ENCODE data around the gene KATNBL1.
"Not testable (repeated sequence)": the region's sequence is repeated elsewhere in the genome, so short reads cannot be mapped to it uniquely, and the experiment has no call there.

KATNBL1 gene

DNA sequence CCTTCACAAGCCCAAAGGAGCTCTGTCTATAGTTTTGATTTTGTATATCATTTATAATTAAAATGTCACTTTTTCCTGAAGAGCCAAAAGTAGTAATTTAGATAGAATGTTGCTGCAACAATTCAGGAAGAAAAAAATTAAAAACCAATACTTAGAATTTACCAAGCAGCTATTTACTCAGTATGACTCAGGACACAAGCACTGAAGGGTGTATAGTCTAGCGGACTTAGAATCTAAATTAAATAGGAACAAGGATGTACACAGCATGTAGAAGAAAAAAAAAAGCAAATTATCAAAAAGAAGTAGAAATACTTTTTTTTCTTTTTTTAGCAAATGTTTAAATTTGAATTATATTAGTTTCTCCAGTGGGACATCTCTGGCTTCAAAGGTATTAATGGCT is 76.4 kb downstream of the KATNBL1 start:
- TF ChIP-seq CTBP1 (IDR thresholded peaks at IDR 0.05; ENCODE audit: borderline replicate concordance): no peak
- ChIA-PET CTCF (no interaction called here), POLR2A (no interaction called here)
- DNase-seq (ENCODE audit: extremely low spot score): no peak

GRCh38 chr15:34132881-34133280 is 77.0 kb downstream of the KATNBL1 start:
- POLR2A ChIA-PET: no interaction called here
- DNase-seq (ENCODE audit: extremely low spot score): no peak
- TF ChIP-seq SP1 (IDR thresholded peaks at IDR 0.05): no peak
- TF ChIP-seq SUZ12 (IDR thresholded peaks at IDR 0.05): no peak
- no peak for TF ChIP-seq ELF4 (IDR thresholded peaks at IDR 0.05)
- no peak for TF ChIP-seq NFRKB (IDR thresholded peaks at IDR 0.05)
- no peak for TF ChIP-seq ZNF384 (IDR thresholded peaks at IDR 0.05)
- no peak for TF ChIP-seq CTBP1 (IDR thresholded peaks at IDR 0.05; ENCODE audit: borderline replicate concordance)
- TF ChIP-seq HDGF (IDR thresholded peaks at IDR 0.05; ENCODE audit: borderline replicate concordance): no peak
- TF ChIP-seq FOXA1 (IDR thresholded peaks at IDR 0.05): no peak
- no peak for TF ChIP-seq FOXM1 (IDR thresholded peaks at IDR 0.05; ENCODE audit: borderline replicate concordance)
- no peak for TF ChIP-seq TARDBP (IDR thresholded peaks at IDR 0.05)
- no peak for TF ChIP-seq ARNT (IDR thresholded peaks at IDR 0.05)
- no peak for TF ChIP-seq FOXK2 (IDR thresholded peaks at IDR 0.05)
- TF ChIP-seq L3MBTL2 (conservative IDR thresholded peaks at IDR 0.05): no peak
- TF ChIP-seq PKNOX1 (IDR thresholded peaks at IDR 0.05): no peak
- TF ChIP-seq LEF1 (IDR thresholded peaks at IDR 0.05; ENCODE audit: borderline replicate concordance): no peak
- CTCF ChIA-PET: interaction anchor here (0.7 kb wide), 1 partner anchor 23 kb away, joined by 3 read pairs; no protein-coding TSS in a partner anchor

- no peak for DNase-seq (ENCODE audit: extremely low spot score)
- TF ChIP-seq ZNF384 (IDR thresholded peaks at IDR 0.05) (no peak), ARNT (IDR thresholded peaks at IDR 0.05) (no peak)
- ChIA-PET CTCF (no interaction called here), POLR2A (no interaction called here)
These were observed 81.0 kb downstream of the KATNBL1 start for GRCh38 chr15:34128898-34129297.

- no peak for TF ChIP-seq CTBP1 (IDR thresholded peaks at IDR 0.05; ENCODE audit: borderline replicate concordance)
- TF ChIP-seq FOXK2 (IDR thresholded peaks at IDR 0.05): no peak
- TF ChIP-seq NFRKB (IDR thresholded peaks at IDR 0.05): no peak
- no peak for TF ChIP-seq FOXA1 (IDR thresholded peaks at IDR 0.05)
- TF ChIP-seq PKNOX1 (IDR thresholded peaks at IDR 0.05): no peak
- no peak for TF ChIP-seq ZNF384 (IDR thresholded peaks at IDR 0.05)
- no peak for TF ChIP-seq L3MBTL2 (conservative IDR thresholded peaks at IDR 0.05)
- no peak for TF ChIP-seq FOXM1 (IDR thresholded peaks at IDR 0.05; ENCODE audit: borderline replicate concordance)
- no peak for TF ChIP-seq TARDBP (IDR thresholded peaks at IDR 0.05)
- TF ChIP-seq SUZ12 (IDR thresholded peaks at IDR 0.05): no peak
- DNase-seq (ENCODE audit: extremely low spot score): no peak
- POLR2A ChIA-PET: no interaction called here
- CTCF ChIA-PET: interaction anchor here (0.6 kb wide), 1 partner anchor 315 kb away, joined by 5 read pairs; no protein-coding TSS in a partner anchor
These were observed 83.4 kb downstream of the KATNBL1 start for GRCh38 chr15:34126522-34126921.

- ChIA-PET POLR2A (no interaction called here), CTCF (interaction anchor here (0.6 kb wide), 1 partner anchor 314 kb away, joined by 5 read pairs; no protein-coding TSS in a partner anchor)
- no peak for DNase-seq (ENCODE audit: extremely low spot score)
- TF ChIP-seq ELF4 (IDR thresholded peaks at IDR 0.05) (no peak), NFRKB (IDR thresholded peaks at IDR 0.05) (no peak), FOXK2 (IDR thresholded peaks at IDR 0.05) (no peak), FOXM1 (IDR thresholded peaks at IDR 0.05; ENCODE audit: borderline replicate concordance) (no peak), ARNT (IDR thresholded peaks at IDR 0.05) (no peak), LEF1 (IDR thresholded peaks at IDR 0.05; ENCODE audit: borderline replicate concordance) (no peak), L3MBTL2 (conservative IDR thresholded peaks at IDR 0.05) (no peak), SUZ12 (IDR thresholded peaks at IDR 0.05) (no peak)
These were observed 84.0 kb downstream of the KATNBL1 start for GRCh38 chr15:34125945-34126344.

DNA sequence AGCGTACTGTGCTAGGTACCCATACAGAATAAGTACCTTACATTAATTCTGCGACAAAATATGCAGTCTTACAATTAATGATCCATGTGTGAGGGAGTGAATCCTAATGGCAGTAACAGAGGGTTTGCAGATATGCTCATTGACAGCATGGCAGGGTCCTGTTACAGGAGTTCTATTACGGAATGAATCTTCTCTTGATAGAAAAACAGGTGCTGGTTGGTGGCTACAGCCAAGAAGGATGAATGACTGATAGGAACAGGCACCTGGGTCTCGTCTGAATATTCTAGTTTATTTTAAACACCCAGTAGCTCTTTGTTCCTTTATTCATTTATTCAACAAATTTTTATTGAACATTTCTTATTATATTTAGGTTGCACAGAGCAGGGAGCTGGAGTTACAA is 85.2 kb downstream of the KATNBL1 start:
- DNase-seq (ENCODE audit: extremely low spot score): no peak
- ChIA-PET CTCF (no interaction called here), POLR2A (no interaction called here)
- no peak for TF ChIP-seq TARDBP (IDR thresholded peaks at IDR 0.05)
- TF ChIP-seq ELF4 (IDR thresholded peaks at IDR 0.05): no peak
- no peak for TF ChIP-seq ZNF384 (IDR thresholded peaks at IDR 0.05)
- no peak for TF ChIP-seq LEF1 (IDR thresholded peaks at IDR 0.05; ENCODE audit: borderline replicate concordance)
- no peak for TF ChIP-seq NFRKB (IDR thresholded peaks at IDR 0.05)
- TF ChIP-seq CTBP1 (IDR thresholded peaks at IDR 0.05; ENCODE audit: borderline replicate concordance): no peak
- no peak for TF ChIP-seq ARNT (IDR thresholded peaks at IDR 0.05)
- TF ChIP-seq FOXM1 (IDR thresholded peaks at IDR 0.05; ENCODE audit: borderline replicate concordance): no peak
- no peak for TF ChIP-seq L3MBTL2 (conservative IDR thresholded peaks at IDR 0.05)
- TF ChIP-seq SUZ12 (IDR thresholded peaks at IDR 0.05): no peak
- TF ChIP-seq FOXA1 (IDR thresholded peaks at IDR 0.05): no peak
- no peak for TF ChIP-seq BHLHE40 (IDR thresholded peaks at IDR 0.05; ENCODE audit: borderline replicate concordance)
- no peak for TF ChIP-seq PKNOX1 (IDR thresholded peaks at IDR 0.05)
- TF ChIP-seq FOXK2 (IDR thresholded peaks at IDR 0.05): no peak
- no peak for TF ChIP-seq SP1 (IDR thresholded peaks at IDR 0.05)

GRCh38 chr15:34122771-34123183 is 87.1 kb downstream of the KATNBL1 start:
- ChIA-PET CTCF (no interaction called here), POLR2A (no interaction called here)
- no peak for TF ChIP-seq BHLHE40 (IDR thresholded peaks at IDR 0.05; ENCODE audit: borderline replicate concordance)
- no peak for TF ChIP-seq ARNT (IDR thresholded peaks at IDR 0.05)
- no peak for TF ChIP-seq PKNOX1 (IDR thresholded peaks at IDR 0.05)
- TF ChIP-seq FOXK2 (IDR thresholded peaks at IDR 0.05): no peak
- TF ChIP-seq CTBP1 (IDR thresholded peaks at IDR 0.05; ENCODE audit: borderline replicate concordance): no peak
- TF ChIP-seq NFRKB (IDR thresholded peaks at IDR 0.05): no peak
- no peak for TF ChIP-seq FOXA1 (IDR thresholded peaks at IDR 0.05)
- no peak for TF ChIP-seq SUZ12 (IDR thresholded peaks at IDR 0.05)
- no peak for TF ChIP-seq HDGF (IDR thresholded peaks at IDR 0.05; ENCODE audit: borderline replicate concordance)
- no peak for TF ChIP-seq ELF4 (IDR thresholded peaks at IDR 0.05)
- DNase-seq (ENCODE audit: extremely low spot score): no peak

GRCh38 chr15:34121786-34122185 is 88.1 kb downstream of the KATNBL1 start:
- POLR2A ChIA-PET, CTCF ChIA-PET: not testable (repeated sequence)

GRCh38 chr15:34120420-34120819 is 89.5 kb downstream of the KATNBL1 start:
- POLR2A ChIA-PET: not testable (repeated sequence)

More at GRCh38 chr15:34121786-34122185, 88.1 kb downstream of the KATNBL1 start:
- DNase-seq (ENCODE audit: extremely low spot score): not testable (repeated sequence)

More at GRCh38 chr15:34120420-34120819, 89.5 kb downstream of the KATNBL1 start:
- not testable (repeated sequence) for DNase-seq (ENCODE audit: extremely low spot score)
- CTCF ChIA-PET: interaction anchor here (0.9 kb wide), 1 partner anchor 11 kb away, joined by 3 read pairs; no protein-coding TSS in a partner anchor
